Liver (tissue), 9 donors: ENCODE measurements around the gene SLC25A19. TPM values are rescaled to one million over a fixed set of nuclear protein-coding genes. Genes with fewer than 3 reads are reported as not detected.

Experiments used
- DNase-seq: peaks from one replicate; pipeline ENCODE4 v3.0.0-alpha.2; 2017; ENCODE audit warnings: low spot score
- H3K27ac ChIP-seq, 2 donors: one replicate each; pipeline ENCODE4 v1.7.0; 2013; ENCODE audit warnings: inconsistent platforms in 2 of 2, low read length in 2 of 2, control low read depth in 1 of 2, low read depth in 1 of 2, mild to moderate bottlenecking in 1 of 2
- H3K27me3 ChIP-seq, 4 donors: one replicate each; pipeline versions ENCODE4 v1.6.1 to v1.7.0; 2013; ENCODE audit warnings: low read length in 3 of 4, inconsistent platforms in 1 of 4, mild to moderate bottlenecking in 1 of 4, moderate library complexity in 1 of 4; ENCODE audit not compliant: control insufficient read depth in 4 of 4, insufficient read depth in 4 of 4
- H3K36me3 ChIP-seq, 4 donors: one replicate each; pipeline versions ENCODE4 v1.6.1 to v1.7.0; 2013; ENCODE audit warnings: low read length in 3 of 4, mild to moderate bottlenecking in 3 of 4, low read depth in 1 of 4, moderate library complexity in 1 of 4; ENCODE audit not compliant: control insufficient read depth in 4 of 4, insufficient read depth in 3 of 4
- H3K4me1 ChIP-seq, 4 donors: one replicate each; pipeline versions ENCODE4 v1.6.1 to v1.7.0; 2013; ENCODE audit warnings: low read length in 3 of 4, mild to moderate bottlenecking in 3 of 4, moderate library complexity in 1 of 4; ENCODE audit not compliant: control insufficient read depth in 4 of 4, insufficient read depth in 4 of 4
- H3K4me3 ChIP-seq, 3 donors: one replicate each; pipeline versions ENCODE4 v1.6.1 to v1.7.0; 2013; ENCODE audit warnings: low read length in 3 of 3, control low read depth in 1 of 3, low read depth in 1 of 3, mild to moderate bottlenecking in 1 of 3
- H3K9ac ChIP-seq, 2 donors: one replicate each; pipeline ENCODE4 v1.7.0; 2013; ENCODE audit warnings: low read length in 2 of 2, mild to moderate bottlenecking in 2 of 2, moderate library complexity in 2 of 2, control low read depth in 1 of 2, low read depth in 1 of 2
- H3K9me3 ChIP-seq, 4 donors: one replicate each; pipeline versions ENCODE4 v1.6.1 to v1.7.0; 2013; ENCODE audit warnings: low read length in 3 of 4; ENCODE audit not compliant: control insufficient read depth in 4 of 4
- ATF3 ChIP-seq: IDR thresholded peaks from 2 replicates; pipeline ENCODE4 v1.6.1; 2016; ENCODE audit warnings: antibody characterized with exemption
- CTCF ChIP-seq: fragments of 150-350 bp; IDR thresholded peaks from 2 replicates; pipeline ENCODE4 v1.5.1; 2017; ENCODE audit warnings: improper control_type of control experiment, low read depth, low read length; ENCODE audit not compliant: missing input control
- EGR1 ChIP-seq, 2 donors: IDR thresholded peaks; 2 replicates each; pipeline ENCODE4 v1.6.1; 2016 to 2018; ENCODE audit warnings: antibody characterized with exemption in 2 of 2, low read depth in 2 of 2
- FOXA1 ChIP-seq: IDR thresholded peaks from 2 replicates; pipeline ENCODE4 v1.6.1; 2016; ENCODE audit warnings: antibody characterized with exemption
- FOXA2 ChIP-seq: IDR thresholded peaks from 2 replicates; pipeline ENCODE4 v1.6.1; 2016; ENCODE audit warnings: antibody characterized with exemption
- GABPA ChIP-seq, 2 donors: IDR thresholded peaks in 1 of 2; conservative IDR thresholded peaks in 1 of 2; 2 replicates each; pipeline ENCODE4 v1.6.1; 2016; ENCODE audit warnings: antibody characterized with exemption in 2 of 2, mild to moderate bottlenecking in 1 of 2, moderate library complexity in 1 of 2
- HNF4A ChIP-seq, 2 donors: conservative IDR thresholded peaks; 2 replicates each; pipeline ENCODE4 v1.6.1; 2016; ENCODE audit warnings: antibody characterized with exemption in 2 of 2, mild to moderate bottlenecking in 2 of 2
- HNF4G ChIP-seq: IDR thresholded peaks from 2 replicates; pipeline ENCODE4 v1.6.1; 2016; ENCODE audit warnings: antibody characterized with exemption
- NR2F2 ChIP-seq: IDR thresholded peaks from 2 replicates; pipeline ENCODE4 v1.6.1; 2016; ENCODE audit warnings: antibody characterized with exemption
- RAD21 ChIP-seq, 2 donors: IDR thresholded peaks; 2 replicates each; pipeline ENCODE4 v1.6.1; 2016; ENCODE audit warnings: antibody characterized with exemption in 2 of 2, mild to moderate bottlenecking in 2 of 2
- REST ChIP-seq: IDR thresholded peaks from 2 replicates; pipeline ENCODE4 v1.6.1; 2016; ENCODE audit warnings: antibody characterized with exemption, mild to moderate bottlenecking
- RXRA ChIP-seq, 2 donors: IDR thresholded peaks; 2 replicates each; pipeline ENCODE4 v1.6.1; 2017 to 2018; ENCODE audit warnings: antibody characterized with exemption in 2 of 2, mild to moderate bottlenecking in 1 of 2
- SP1 ChIP-seq: IDR thresholded peaks from 2 replicates; pipeline ENCODE4 v1.6.1; 2018; ENCODE audit warnings: antibody characterized with exemption, mild to moderate bottlenecking
- YY1 ChIP-seq: IDR thresholded peaks from 2 replicates; pipeline ENCODE4 v1.6.1; 2016; ENCODE audit warnings: antibody characterized with exemption, mild to moderate bottlenecking
- ZBTB33 ChIP-seq: IDR thresholded peaks from 2 replicates; pipeline ENCODE4 v1.6.1; 2016; ENCODE audit warnings: antibody characterized with exemption
- WGBS: extraction: QIAGEN DNeasy Blood & Tissue Kit; methylation state at CpG from one replicate; pipeline ENCODE4 v1.1.7; 2013; 5-methylcytosine and 5-hydroxymethylcytosine counted together
- polyA plus RNA-seq, 2 donors: library from polyadenylated mRNA; stranded (reverse) in 1 of 2; unstranded in 1 of 2; fragments of 200-250 nt in 1 of 2; fragments of >200 nt in 1 of 2; fragmentation: Nextera tagmentation in 1 of 2; extraction: Ambion mirVana in 1 of 2; gene quantifications; one replicate each; pipeline versions ENCODE4 v1.2.1 to v1.2.3, GENCODE V29; 2013 to 2015
- total RNA-seq, 2 donors: library from RNA; depleted of rRNA; stranded (reverse); fragments of >200 nt; gene quantifications; one replicate each; pipeline ENCODE4 v1.2.3, GENCODE V29; 2014
- donor health status: healthy.
- donor health status: healthy.
- donor health status: healthy.
- donor health status: healthy.
- donor health status: healthy.

Gene SLC25A19
- total and polyA plus RNA-seq, 4 donors = 4.7 to 9.5 (median 6.6) TPM

GRCh38 chr17:75267153-75267410 is 22.2 kb downstream of the SLC25A19 start:
- Histone ChIP-seq H3K4me1 (peaks cover 6 to 40% (median 23%) of the 10 kb centered on the region in 4 donors), H3K27ac (no peak overlapping the region), H3K27me3 (no peaks in the 10 kb centered on the region), H3K36me3 (peaks cover 5 to 23% (median 19%) of the 10 kb centered on the region in 4 donors), H3K4me3 (no peak overlapping the region), H3K9me3 (no peaks in the 10 kb centered on the region), H3K9ac (no peak overlapping the region)
- WGBS = 41% methylated on average over 2 of the region's 2 CpGs
- no peak for TF ChIP-seq NR2F2
- TF ChIP-seq RXRA (IDR thresholded peaks at IDR 0.05) = no peak
- TF ChIP-seq GABPA (IDR thresholded peaks at IDR 0.05 in 1 of 2, conservative IDR thresholded peaks at IDR 0.05 in 1 of 2) = no peak
- TF ChIP-seq ATF3 = no peak
- no peak for TF ChIP-seq HNF4A (conservative IDR thresholded peaks at IDR 0.05)
- DNase-seq = no peak

- Histone ChIP-seq H3K36me3 (peaks cover 5 to 23% (median 19%) of the 10 kb centered on the region in 4 donors), H3K27ac (no peak overlapping the region), H3K27me3 (no peaks in the 10 kb centered on the region), H3K4me3 (no peak overlapping the region), H3K9me3 (no peaks in the 10 kb centered on the region), H3K4me1 (peaks cover 2 to 37% (median 19%) of the 10 kb centered on the region in 4 donors), H3K9ac (no peak overlapping the region)
- DNase-seq = no peak
- WGBS = 95% methylated on average over 13 of the region's 13 CpGs
- no peak for TF ChIP-seq SP1
- TF ChIP-seq FOXA1 = no peak
- no peak for TF ChIP-seq REST
- TF ChIP-seq NR2F2 = no peak
- TF ChIP-seq GABPA (IDR thresholded peaks at IDR 0.05 in 1 of 2, conservative IDR thresholded peaks at IDR 0.05 in 1 of 2) = no peak
- no peak for TF ChIP-seq EGR1 (IDR thresholded peaks at IDR 0.05; ENCODE audit: low read depth in 2 of 2)
- TF ChIP-seq ATF3 = no peak
- TF ChIP-seq FOXA2 = no peak
- TF ChIP-seq ZBTB33 = no peak
- no peak for TF ChIP-seq CTCF
- no peak for TF ChIP-seq HNF4G
- no peak for TF ChIP-seq RAD21 (IDR thresholded peaks at IDR 0.05)
- TF ChIP-seq HNF4A (conservative IDR thresholded peaks at IDR 0.05) = no peak
- TF ChIP-seq YY1 = no peak
Observed at GRCh38 chr17:75266316-75267152, 22.7 kb downstream of the SLC25A19 start.
